K562 (cell line): ENCODE results near the gene NMT1. TPM values are rescaled to one million over a fixed set of nuclear protein-coding genes. Genes with fewer than 3 reads are reported as not detected.

ENCODE experiments used
- EHMT2 ChIP-seq: fragments of 450-650 bp; IDR thresholded peaks from 2 replicates; pipeline ENCODE4 v1.6.1; 2018; ENCODE audit warnings: antibody characterized with exemption
- HMG20B ChIP-seq: fragments of 250-450 bp; sonication (Bioruptor Pico); IDR thresholded peaks from 2 replicates; pipeline ENCODE4 v1.5.0; 2021; ENCODE audit warnings: mild to moderate bottlenecking
- HNRNPK ChIP-seq: fragments of 200-400 bp; formaldehyde crosslinking; IDR thresholded peaks from one replicate; pipeline ENCODE4 v1.6.1; 2018; ENCODE audit warnings: mild to moderate bottlenecking, low read depth, low read length; ENCODE audit not compliant: poor library complexity, severe bottlenecking
- LEF1 ChIP-seq: fragments of 450-650 bp; IDR thresholded peaks from 2 replicates; pipeline ENCODE4 v1.6.1; 2016; ENCODE audit warnings: mild to moderate bottlenecking
- MAFG ChIP-seq: fragments of 450-650 bp; conservative IDR thresholded peaks from 2 replicates; pipeline ENCODE4 v1.6.1; 2016; ENCODE audit warnings: missing genetic modification characterization, missing compliant biosample characterization
- MBD1 ChIP-seq: fragments of 250-450 bp; sonication (Bioruptor Pico); IDR thresholded peaks from 2 replicates; pipeline ENCODE4 v1.8.0; 2022; ENCODE audit warnings: inconsistent platforms
- NFE2L1 ChIP-seq: fragments of 450-650 bp; IDR thresholded peaks from 2 replicates; pipeline ENCODE4 v1.6.1; 2016; ENCODE audit warnings: missing genetic modification characterization, low read depth, mild to moderate bottlenecking, missing compliant biosample characterization, moderate library complexity, borderline replicate concordance
- NFRKB ChIP-seq: fragments of 450-650 bp; IDR thresholded peaks from 2 replicates; pipeline ENCODE4 v1.6.1; 2016; ENCODE audit warnings: low read depth
- POLR2G ChIP-seq: fragments of 200-400 bp; formaldehyde crosslinking; IDR thresholded peaks from 2 replicates; pipeline ENCODE4 v1.6.1; 2017; ENCODE audit warnings: low read depth, mild to moderate bottlenecking, antibody characterized with exemption, low read length, moderate library complexity
- RFX5 ChIP-seq: IDR thresholded peaks from 2 replicates; pipeline ENCODE4 v1.6.1; 2011; ENCODE audit warnings: low read depth, mild to moderate bottlenecking, improper control_type of control experiment, low read length
- SP1 ChIP-seq: sonication (generic); formaldehyde crosslinking; IDR thresholded peaks from 2 replicates; pipeline ENCODE4 v1.8.1; 2022; ENCODE audit warnings: mild to moderate bottlenecking, missing genetic modification reagents
- TRIM24 ChIP-seq, 2 experiments: fragments of 450-650 bp; IDR thresholded peaks; 2 replicates each; pipeline ENCODE4 v1.6.1; 2016
- ZBTB17 ChIP-seq: fragments of 450-650 bp; formaldehyde crosslinking; IDR thresholded peaks from 2 replicates; pipeline ENCODE4 v1.4.0; 2020; ENCODE audit warnings: mild to moderate bottlenecking
- ZNF398 ChIP-seq: fragments of 250-450 bp; sonication (Bioruptor Pico); IDR thresholded peaks from 2 replicates; pipeline ENCODE4 v1.8.0; 2021; ENCODE audit warnings: moderate library complexity, mild to moderate bottlenecking, inconsistent platforms
- ZNF668 ChIP-seq: fragments of 250-450 bp; sonication (Bioruptor Pico); IDR thresholded peaks from 2 replicates; pipeline ENCODE4 v1.8.0; 2022; ENCODE audit warnings: mild to moderate bottlenecking, inconsistent platforms
- ZNF707 ChIP-seq: fragments of 250-450 bp; sonication (Bioruptor Pico); conservative IDR thresholded peaks from 2 replicates; pipeline ENCODE4 v1.8.0; 2022; ENCODE audit warnings: inconsistent platforms, mild to moderate bottlenecking, moderate library complexity
- ZZZ3 ChIP-seq: fragments of 450-650 bp; IDR thresholded peaks from 2 replicates; pipeline ENCODE4 v1.6.1; 2016; ENCODE audit warnings: antibody characterized with exemption, mild to moderate bottlenecking, moderate library complexity
- polyA plus RNA-seq, 8 experiments: library from polyadenylated mRNA; depleted of rRNA in 4 of 8; stranded (reverse) in 5 of 8; unstranded in 3 of 8; fragments of >200 nt; fragmentation: Nextera tagmentation in 2 of 8; fragmentation: Illumina TruSeq in 1 of 8; extraction: Ambion mirVana in 2 of 8; extraction: Trizol in 1 of 8; gene quantifications; 2 replicates each; pipeline versions ENCODE4 v1.2.1 to v1.2.3, GENCODE V29; 2011 to 2014; ENCODE audit warnings: inconsistent platforms in 1 of 8, missing spikeins in 1 of 8
- total RNA-seq, 7 experiments: library from RNA; depleted of rRNA in 6 of 7; stranded (reverse); fragments of >200 nt in 6 of 7; fragmentation: Illumina TruSeq in 2 of 7; extraction: Trizol in 2 of 7; gene quantifications; 2 replicates each; pipeline versions ENCODE4 v1.2.1 to v1.2.3, GENCODE V29; 2011 to 2021; ENCODE audit warnings: low replicate concordance in 1 of 7
- TF ChIP-seq, protein P1 (sequence below): sonication (generic); formaldehyde crosslinking; IDR thresholded peaks from 2 replicates; pipeline ENCODE4 v1.8.0; 2022; ENCODE audit warnings: mild to moderate bottlenecking, missing genetic modification reagents
- TF ChIP-seq, protein P2 (sequence below): fragments of 200-800 bp; sonication (Bioruptor generic); IDR thresholded peaks from 2 replicates; pipeline ENCODE4 v1.6.1; 2017; ENCODE audit warnings: missing genetic modification characterization, missing compliant biosample characterization

Gene NMT1
- total and polyA plus RNA-seq, 9 of the 15 experiments (the other 6 are each of a cell fraction or from before 2014, with no cell fraction given), result 86.7 to 569 (median 213) TPM

GRCh38 chr17:45031231-45032173 lies 29.6 kb upstream of the NMT1 start (continued):
- TF ChIP-seq, protein P1, sequence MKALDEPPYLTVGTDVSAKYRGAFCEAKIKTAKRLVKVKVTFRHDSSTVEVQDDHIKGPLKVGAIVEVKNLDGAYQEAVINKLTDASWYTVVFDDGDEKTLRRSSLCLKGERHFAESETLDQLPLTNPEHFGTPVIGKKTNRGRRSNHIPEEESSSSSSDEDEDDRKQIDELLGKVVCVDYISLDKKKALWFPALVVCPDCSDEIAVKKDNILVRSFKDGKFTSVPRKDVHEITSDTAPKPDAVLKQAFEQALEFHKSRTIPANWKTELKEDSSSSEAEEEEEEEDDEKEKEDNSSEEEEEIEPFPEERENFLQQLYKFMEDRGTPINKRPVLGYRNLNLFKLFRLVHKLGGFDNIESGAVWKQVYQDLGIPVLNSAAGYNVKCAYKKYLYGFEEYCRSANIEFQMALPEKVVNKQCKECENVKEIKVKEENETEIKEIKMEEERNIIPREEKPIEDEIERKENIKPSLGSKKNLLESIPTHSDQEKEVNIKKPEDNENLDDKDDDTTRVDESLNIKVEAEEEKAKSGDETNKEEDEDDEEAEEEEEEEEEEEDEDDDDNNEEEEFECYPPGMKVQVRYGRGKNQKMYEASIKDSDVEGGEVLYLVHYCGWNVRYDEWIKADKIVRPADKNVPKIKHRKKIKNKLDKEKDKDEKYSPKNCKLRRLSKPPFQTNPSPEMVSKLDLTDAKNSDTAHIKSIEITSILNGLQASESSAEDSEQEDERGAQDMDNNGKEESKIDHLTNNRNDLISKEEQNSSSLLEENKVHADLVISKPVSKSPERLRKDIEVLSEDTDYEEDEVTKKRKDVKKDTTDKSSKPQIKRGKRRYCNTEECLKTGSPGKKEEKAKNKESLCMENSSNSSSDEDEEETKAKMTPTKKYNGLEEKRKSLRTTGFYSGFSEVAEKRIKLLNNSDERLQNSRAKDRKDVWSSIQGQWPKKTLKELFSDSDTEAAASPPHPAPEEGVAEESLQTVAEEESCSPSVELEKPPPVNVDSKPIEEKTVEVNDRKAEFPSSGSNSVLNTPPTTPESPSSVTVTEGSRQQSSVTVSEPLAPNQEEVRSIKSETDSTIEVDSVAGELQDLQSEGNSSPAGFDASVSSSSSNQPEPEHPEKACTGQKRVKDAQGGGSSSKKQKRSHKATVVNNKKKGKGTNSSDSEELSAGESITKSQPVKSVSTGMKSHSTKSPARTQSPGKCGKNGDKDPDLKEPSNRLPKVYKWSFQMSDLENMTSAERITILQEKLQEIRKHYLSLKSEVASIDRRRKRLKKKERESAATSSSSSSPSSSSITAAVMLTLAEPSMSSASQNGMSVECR (CRISPR knock-in tag), result peak; percentile 86
- TF ChIP-seq NFE2L1 (tag) (no peak), RFX5 (no peak), ZZZ3 (no peak), HNRNPK (no peak), ZNF398 (CRISPR knock-in tag) (no peak), LEF1 (peak; percentile 65), ZNF668 (CRISPR knock-in tag) (no peak), ZBTB17 (no peak), SP1 (CRISPR knock-in tag) (no peak), HMG20B (CRISPR knock-in tag) (no peak), POLR2G (no peak), MBD1 (CRISPR knock-in tag) (no peak), MAFG (no peak; the same call in 1 of the 2 replicates), ZNF707 (CRISPR knock-in tag) (no peak), EHMT2 (no peak), NFRKB (no peak), TRIM24 (IDR thresholded peaks at IDR 0.05) (peak; percentile 45 to 51; a peak in 3 of 4 replicates)
- TF ChIP-seq, protein P2, sequence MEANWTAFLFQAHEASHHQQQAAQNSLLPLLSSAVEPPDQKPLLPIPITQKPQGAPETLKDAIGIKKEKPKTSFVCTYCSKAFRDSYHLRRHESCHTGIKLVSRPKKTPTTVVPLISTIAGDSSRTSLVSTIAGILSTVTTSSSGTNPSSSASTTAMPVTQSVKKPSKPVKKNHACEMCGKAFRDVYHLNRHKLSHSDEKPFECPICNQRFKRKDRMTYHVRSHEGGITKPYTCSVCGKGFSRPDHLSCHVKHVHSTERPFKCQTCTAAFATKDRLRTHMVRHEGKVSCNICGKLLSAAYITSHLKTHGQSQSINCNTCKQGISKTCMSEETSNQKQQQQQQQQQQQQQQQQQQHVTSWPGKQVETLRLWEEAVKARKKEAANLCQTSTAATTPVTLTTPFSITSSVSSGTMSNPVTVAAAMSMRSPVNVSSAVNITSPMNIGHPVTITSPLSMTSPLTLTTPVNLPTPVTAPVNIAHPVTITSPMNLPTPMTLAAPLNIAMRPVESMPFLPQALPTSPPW (CRISPR knock-in tag), result peak; percentile 57
